GM19438 (cell line): Measurements from ENCODE around the gene NCKAP1.
"Not testable (repeated sequence)": the region's sequence is repeated elsewhere in the genome, so short reads cannot be mapped to it uniquely, and the experiment has no call there.

ENCODE experiments used
- ATAC-seq: cut with Tn5 transposase; IDR thresholded peaks from one replicate; pipeline ENCODE4 v1.9.1; 2021; ENCODE audit warnings: low read depth; ENCODE audit not compliant: unreplicated experiment

The NCKAP1 gene

DNA sequence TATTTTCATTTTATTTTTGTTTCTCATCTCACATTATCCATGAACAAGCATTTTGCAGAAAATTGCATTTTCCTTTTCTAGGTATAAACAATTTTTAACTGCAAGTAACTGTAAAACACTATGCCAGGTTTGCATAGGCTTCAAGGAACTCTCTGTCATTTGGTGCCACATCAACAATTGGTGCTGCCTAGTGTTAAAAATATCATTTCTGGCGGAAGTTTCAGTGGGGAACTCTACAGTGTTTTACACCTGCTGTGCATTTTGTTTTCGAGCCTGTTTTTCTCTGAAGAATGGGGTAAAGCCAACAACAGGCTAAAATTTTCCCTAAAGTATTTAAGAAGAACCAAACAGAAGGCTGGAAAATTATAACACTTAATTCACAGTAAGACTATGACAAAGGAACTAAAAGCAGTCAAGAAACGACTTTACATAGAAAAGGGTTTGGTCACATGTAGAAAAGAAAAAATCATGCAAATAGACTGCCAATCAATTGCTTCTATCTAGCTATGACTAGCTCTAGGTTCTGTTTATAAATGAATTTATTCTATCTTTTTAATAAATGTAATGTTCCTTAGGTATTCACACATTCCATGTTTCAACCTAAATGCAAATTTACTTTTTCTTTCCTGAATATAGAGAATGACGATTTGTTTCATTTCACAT, 150.4 kb downstream of the NCKAP1 start:
- peak; percentile 66 for ATAC-seq

DNA sequence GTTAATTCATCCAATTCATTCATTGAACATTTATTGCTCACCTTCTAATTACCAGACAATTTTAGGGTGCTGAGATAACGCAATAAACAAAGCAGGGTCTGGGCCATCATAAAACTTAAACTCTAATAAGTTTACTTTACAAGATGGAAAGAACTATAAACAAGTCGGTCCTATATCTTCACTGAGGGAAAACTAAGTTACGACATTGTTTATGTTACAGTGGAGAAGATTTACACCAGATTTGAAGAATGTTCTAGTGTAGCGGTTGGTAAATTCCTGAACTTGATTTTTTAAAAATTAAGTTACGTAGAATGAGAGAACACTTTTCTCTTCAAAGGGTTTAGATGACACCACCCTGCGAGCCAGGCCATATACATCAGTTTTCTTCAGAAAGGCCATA, 151.2 kb downstream of the NCKAP1 start:
- ATAC-seq: no peak

GRCh38 chr2:182885771-182886170, 152.5 kb downstream of the NCKAP1 start:
- ATAC-seq: no peak

GRCh38 chr2:182883451-182883850, 154.8 kb downstream of the NCKAP1 start:
- ATAC-seq: no peak

DNA sequence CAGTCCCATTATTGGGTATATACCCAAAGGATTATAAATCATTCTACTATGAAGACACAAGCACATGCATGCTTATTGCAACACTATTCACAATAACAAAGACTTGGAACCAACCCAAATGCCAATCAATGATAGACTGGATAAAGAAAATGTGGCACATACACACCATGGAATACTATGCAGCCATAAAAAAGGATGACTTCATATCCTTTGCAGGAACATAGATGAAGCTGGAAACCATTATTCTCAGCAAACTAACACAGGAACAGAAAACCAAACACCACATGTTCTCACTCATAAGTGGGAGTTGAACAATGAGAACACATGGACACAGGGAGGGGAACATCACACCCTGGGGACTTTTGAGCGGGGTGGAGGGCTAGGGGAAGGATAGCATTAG, 158.2 kb downstream of the NCKAP1 start:
- not testable (repeated sequence) for ATAC-seq

GRCh38 chr2:182876653-182877052, 161.6 kb downstream of the NCKAP1 start:
- not testable (repeated sequence) for ATAC-seq

GRCh38 chr2:182870227-182870626, 168.0 kb downstream of the NCKAP1 start:
- no peak for ATAC-seq

DNA sequence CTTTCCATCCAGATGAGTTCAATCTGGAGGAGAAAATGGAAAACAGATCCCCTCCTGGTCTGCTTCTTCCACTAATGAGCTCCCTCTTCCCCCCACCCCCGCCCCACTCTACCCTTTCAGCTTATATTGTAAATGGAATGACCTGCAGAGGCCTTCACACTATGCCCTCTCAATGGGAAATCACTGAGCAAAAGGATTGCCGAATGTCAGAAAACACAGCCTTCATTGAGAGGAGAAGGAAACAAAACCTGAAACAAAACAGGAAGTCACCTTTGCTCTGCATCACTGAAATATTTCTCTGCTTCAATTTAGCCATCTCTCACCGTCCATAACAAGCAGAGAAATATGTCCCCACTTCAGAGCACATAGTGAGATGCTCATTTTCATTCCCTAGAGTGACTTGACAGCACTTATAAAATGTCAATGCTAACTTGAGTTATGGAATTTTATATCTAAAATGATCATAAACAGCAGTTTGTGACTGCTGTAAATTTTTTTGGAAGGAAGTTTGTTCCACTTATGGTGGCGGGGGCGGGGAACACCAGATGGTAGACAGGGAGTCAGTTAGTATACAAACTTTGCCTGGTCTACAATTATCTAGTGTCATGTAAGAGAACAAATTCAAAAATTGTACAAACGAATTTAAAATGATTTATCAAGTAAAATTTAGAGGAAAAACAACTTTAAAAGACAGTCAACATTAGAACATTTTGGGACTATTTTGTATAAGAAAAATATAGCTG, 170.0 kb downstream of the NCKAP1 start:
- ATAC-seq: no peak

DNA sequence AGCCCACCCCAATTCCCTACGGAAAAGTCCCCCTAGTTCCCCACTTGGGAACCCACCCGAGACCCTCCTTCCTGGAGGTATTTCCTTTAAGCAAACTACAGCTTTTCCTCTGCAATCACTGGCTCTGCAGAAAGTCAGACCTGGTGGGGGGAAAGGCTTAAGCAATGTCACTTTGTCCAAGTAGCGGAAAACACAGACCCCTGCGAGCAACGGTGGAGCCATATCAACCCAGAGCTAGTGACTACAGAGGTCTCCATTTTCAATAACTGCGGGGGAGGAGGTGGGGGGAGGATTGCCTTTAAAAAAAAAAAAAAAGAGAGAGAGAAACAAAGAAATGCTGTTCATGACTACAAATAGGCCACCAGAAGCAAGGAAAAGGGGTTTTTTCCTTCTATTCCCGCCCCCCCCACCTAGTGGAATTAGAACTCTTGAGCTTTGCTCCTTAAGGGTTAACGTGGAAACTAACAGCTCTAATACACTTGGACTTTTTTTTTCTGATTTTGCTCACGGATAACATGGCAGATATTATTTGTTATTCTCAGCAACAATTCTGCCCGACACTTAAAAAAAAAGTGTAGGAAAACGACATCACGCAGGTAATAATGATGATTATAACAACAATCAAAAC, 170.7 kb downstream of the NCKAP1 start:
- no peak for ATAC-seq

GRCh38 chr2:182866461-182867406, 171.5 kb downstream of the NCKAP1 start, which contains the start of gene FRZB:
FRZB (minus strand) TSS chr2:182866637; CDS start chr2:182866552, 85 bp downstream.
- ATAC-seq: no peak

DNA sequence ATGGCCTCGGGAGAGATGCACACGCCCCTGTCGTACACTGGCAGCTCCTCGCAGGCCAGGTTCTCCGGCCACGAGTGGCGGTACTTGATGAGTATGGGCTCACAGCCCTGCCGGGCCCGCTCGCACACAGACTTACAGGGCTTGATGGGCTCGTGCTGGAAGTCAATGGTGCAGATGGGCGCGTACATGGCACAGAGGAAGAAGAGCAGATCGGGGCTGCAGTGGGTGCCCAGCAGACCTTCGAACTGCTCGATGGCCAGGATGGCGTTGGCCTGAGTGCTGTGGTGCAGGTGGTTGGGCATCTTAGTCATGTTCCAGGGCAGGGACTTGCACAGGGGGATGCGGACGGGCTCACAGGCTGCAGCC, 172.2 kb downstream of the NCKAP1 start:
- ATAC-seq: no peak

DNA sequence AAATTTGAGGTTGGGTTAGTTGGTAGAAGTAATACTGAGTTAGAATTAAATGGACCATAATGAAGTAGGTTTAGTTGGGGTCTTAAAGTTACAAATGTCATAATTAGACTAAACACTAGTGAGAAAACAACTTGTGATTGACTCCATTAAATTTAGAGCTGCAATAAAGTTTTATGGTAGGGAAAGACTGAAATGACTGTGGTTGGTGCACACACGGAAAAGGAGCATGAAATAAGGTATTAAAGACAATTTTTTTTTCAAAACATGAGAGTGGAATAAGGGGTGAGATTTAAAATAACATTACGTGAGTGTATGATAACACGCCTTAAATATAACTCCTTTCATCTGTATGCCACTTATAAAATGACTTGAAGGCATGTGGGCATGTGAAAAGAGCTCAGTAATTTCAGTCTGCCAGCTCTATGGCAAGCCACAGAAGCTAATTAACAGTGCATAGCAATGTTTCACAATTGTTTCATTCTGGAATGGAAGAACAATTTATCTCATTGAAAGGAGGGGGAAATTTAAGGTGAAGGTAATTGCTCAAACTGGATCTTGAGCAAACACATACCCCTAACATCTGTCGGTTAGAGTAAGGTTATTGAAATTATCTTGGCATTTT, 173.2 kb downstream of the NCKAP1 start:
- no peak for ATAC-seq

GRCh38 chr2:182863642-182864041, 174.6 kb downstream of the NCKAP1 start:
- no peak for ATAC-seq

- no peak for ATAC-seq
Measured at GRCh38 chr2:182862091-182862490, 176.2 kb downstream of the NCKAP1 start.

DNA sequence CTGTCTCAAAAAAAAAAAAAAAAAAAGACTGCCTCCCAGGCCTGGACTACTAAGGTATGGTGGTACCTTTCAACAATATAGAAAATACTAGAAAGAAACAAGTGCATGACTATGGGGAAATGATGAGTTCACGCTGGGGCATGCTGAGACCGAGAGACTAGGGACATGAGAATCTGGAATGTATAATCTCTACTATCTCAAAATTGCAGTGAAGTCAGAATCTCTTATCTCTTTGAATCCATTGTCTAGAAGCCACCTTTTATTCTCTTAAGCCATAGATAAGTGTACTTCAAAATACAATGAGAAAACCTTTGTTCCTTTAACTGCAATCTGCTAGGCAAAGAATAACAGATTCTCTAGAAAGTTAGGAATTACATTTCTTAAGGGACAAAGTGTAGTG, 177.4 kb downstream of the NCKAP1 start:
- no peak for ATAC-seq
